Cardiac fibroblast (primary cell): ENCODE results near the gene KIAA0513.

Source experiments
- DNase-seq, 2 donors: peaks; one replicate each; pipeline versions ENCODE4 v3.0.0 to v3.0.0-alpha.2; 2010; ENCODE audit warnings: low read depth in 2 of 2
- H3K4me3 ChIP-seq, 2 donors: replicated peaks in 1 of 2; 1 replicate in 1 of 2; 2 replicates in 1 of 2; pipeline ENCODE4 v1.5.1; 2011; ENCODE audit warnings: low read depth in 2 of 2, low read length in 2 of 2, mild to moderate bottlenecking in 2 of 2, moderate library complexity in 1 of 2
- CTCF ChIP-seq: IDR thresholded peaks from one replicate; pipeline ENCODE4 v1.5.1; 2011; ENCODE audit warnings: low read depth, mild to moderate bottlenecking, low read length, inconsistent platforms

KIAA0513 gene

GRCh38 chr16:84996365-84996764 is 31.2 kb upstream of the KIAA0513 start:
- DNase-seq: no peak
- H3K4me3 ChIP-seq: no peak overlapping the region
- TF ChIP-seq CTCF: no peak

GRCh38 chr16:84999200-84999599 is 28.4 kb upstream of the KIAA0513 start:
- TF ChIP-seq CTCF: no peak
- H3K4me3 ChIP-seq: no peak overlapping the region
- peak in 1 of 2 donors; percentile 64 for DNase-seq

GRCh38 chr16:84999857-85000480 is 27.6 kb upstream of the KIAA0513 start:
- no peak for DNase-seq
- no peak overlapping the region for H3K4me3 ChIP-seq
- TF ChIP-seq CTCF: no peak

- DNase-seq: peak in 1 of 2 donors; percentile 76
- peak overlapping the region in 1 of 2 donors; percentile 13 for H3K4me3 ChIP-seq
- no peak for TF ChIP-seq CTCF
Observed at GRCh38 chr16:85002099-85002541, 25.5 kb upstream of the KIAA0513 start.

GRCh38 chr16:85002608-85003007 is 25.0 kb upstream of the KIAA0513 start:
- DNase-seq: peak in 1 of 2 donors; percentile 59
- TF ChIP-seq CTCF: no peak
- peak overlapping the region in 1 of 2 donors; percentile 13 for H3K4me3 ChIP-seq

GRCh38 chr16:85003076-85003475 is 24.5 kb upstream of the KIAA0513 start:
- TF ChIP-seq CTCF: no peak
- peak overlapping the region in 1 of 2 donors; percentile 13 for H3K4me3 ChIP-seq
- DNase-seq: no peak
